Measurements from ENCODE around the gene PCDH18. TPM values are rescaled to one million over a fixed set of nuclear protein-coding genes. Genes with fewer than 3 reads are reported as not detected.

Gene PCDH18
- total and polyA plus RNA-seq, 2 of the 13 experiments (the other 11 are each of a cell fraction or from before 2014, with no cell fraction given) = not detected

DNA sequence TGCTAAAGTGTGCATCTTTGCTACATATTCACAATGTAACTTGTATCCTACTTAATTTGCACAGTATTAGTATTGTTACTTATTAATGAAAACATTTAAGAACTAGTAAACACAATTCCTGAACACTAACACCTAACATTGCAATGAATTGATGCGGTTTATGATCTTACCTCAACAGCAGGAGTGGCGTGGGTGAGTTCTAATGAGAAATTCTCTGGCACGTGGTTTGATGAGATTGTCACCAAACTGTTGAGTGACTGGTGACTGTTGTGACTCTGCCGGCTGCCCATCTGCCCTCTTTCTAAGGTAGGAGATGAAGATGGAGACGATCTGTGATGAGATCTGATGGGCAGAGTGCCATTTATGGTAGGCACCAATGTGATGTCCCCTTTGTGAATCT is 2.9 kb downstream of the PCDH18 start:
- TF ChIP-seq DNMT1 (CRISPR knock-in tag; IDR thresholded peaks at IDR 0.05) (no peak), GRHL1 (CRISPR knock-in tag; conservative IDR thresholded peaks at IDR 0.05) (no peak), HCFC1 (IDR thresholded peaks at IDR 0.05; ENCODE audit: low read depth, low read length) (no peak), ZNF431 (CRISPR knock-in tag; IDR thresholded peaks at IDR 0.05; ENCODE audit: borderline replicate concordance, low read depth) (no peak), ZNF430 (CRISPR knock-in tag; IDR thresholded peaks at IDR 0.05) (no peak), ZNF792 (CRISPR knock-in tag; IDR thresholded peaks at IDR 0.05) (no peak), ZNF775 (CRISPR knock-in tag; IDR thresholded peaks at IDR 0.05; ENCODE audit: borderline replicate concordance) (no peak), SNRNP70 (IDR thresholded peaks at IDR 0.05; ENCODE audit: low read depth, low read length) (no peak), MAF1 (CRISPR knock-in tag; IDR thresholded peaks at IDR 0.05; ENCODE audit: borderline replicate concordance) (no peak), ZNF33B (CRISPR knock-in tag; IDR thresholded peaks at IDR 0.05) (no peak), REXO4 (CRISPR knock-in tag; IDR thresholded peaks at IDR 0.05; ENCODE audit: borderline replicate concordance) (no peak), POLR2A (IDR thresholded peaks at IDR 0.05; ENCODE audit: insufficient read depth in 1 of 2, low read depth in 2 of 2, low read length in 2 of 2) (no peak), ZNF768 (CRISPR knock-in tag; IDR thresholded peaks at IDR 0.05) (no peak), ZNF720 (CRISPR knock-in tag; IDR thresholded peaks at IDR 0.05) (no peak), GTF2F1 (IDR thresholded peaks at IDR 0.05; ENCODE audit: low read length) (no peak), ZNF790 (CRISPR knock-in tag; IDR thresholded peaks at IDR 0.05; ENCODE audit: borderline replicate concordance) (no peak), ZNF441 (CRISPR knock-in tag; IDR thresholded peaks at IDR 0.05; ENCODE audit: borderline replicate concordance) (no peak)
- TF ChIP-seq, protein P1, sequence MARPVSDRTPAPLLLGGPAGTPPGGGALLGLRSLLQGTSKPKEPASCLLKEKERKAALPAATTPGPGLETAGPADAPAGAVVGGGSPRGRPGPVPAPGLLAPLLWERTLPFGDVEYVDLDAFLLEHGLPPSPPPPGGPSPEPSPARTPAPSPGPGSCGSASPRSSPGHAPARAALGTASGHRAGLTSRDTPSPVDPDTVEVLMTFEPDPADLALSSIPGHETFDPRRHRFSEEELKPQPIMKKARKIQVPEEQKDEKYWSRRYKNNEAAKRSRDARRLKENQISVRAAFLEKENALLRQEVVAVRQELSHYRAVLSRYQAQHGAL (CRISPR knock-in tag; IDR thresholded peaks at IDR 0.05; ENCODE audit: not compliant biosample characterization) = no peak
- TF ChIP-seq, protein P2, sequence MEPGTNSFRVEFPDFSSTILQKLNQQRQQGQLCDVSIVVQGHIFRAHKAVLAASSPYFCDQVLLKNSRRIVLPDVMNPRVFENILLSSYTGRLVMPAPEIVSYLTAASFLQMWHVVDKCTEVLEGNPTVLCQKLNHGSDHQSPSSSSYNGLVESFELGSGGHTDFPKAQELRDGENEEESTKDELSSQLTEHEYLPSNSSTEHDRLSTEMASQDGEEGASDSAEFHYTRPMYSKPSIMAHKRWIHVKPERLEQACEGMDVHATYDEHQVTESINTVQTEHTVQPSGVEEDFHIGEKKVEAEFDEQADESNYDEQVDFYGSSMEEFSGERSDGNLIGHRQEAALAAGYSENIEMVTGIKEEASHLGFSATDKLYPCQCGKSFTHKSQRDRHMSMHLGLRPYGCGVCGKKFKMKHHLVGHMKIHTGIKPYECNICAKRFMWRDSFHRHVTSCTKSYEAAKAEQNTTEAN (CRISPR knock-in tag; conservative IDR thresholded peaks at IDR 0.05) = no peak
- H3K79me2 ChIP-seq (ENCODE audit: insufficient read depth, low read length) = no peaks in the 10 kb centered on the region
- no peak overlapping the region for H3K9ac ChIP-seq (ENCODE audit: insufficient read depth, low read depth, low read length)
- in situ Hi-C loops (cut with HindIII; ENCODE audit: extremely low pct_ligation_motif_present, low pct_unique_long_range_greater_than_20kb) (no loop called here), intact Hi-C loops (cut with micrococcal nuclease; ENCODE audit: unreplicated experiment) (no loop called here)
- ATAC-seq (no peak), DNase-seq (ENCODE audit: low spot score) (no peak), FAIRE-seq (no peak)
- POLR2A ChIA-PET = no interaction called here
- H3K4me2 ChIP-seq (ENCODE audit: low read depth, low read length) = no peak overlapping the region
- H3K4me1 ChIP-seq (ENCODE audit: insufficient read depth, low read length) = no peaks in the 10 kb centered on the region
- CTCF ChIA-PET (ENCODE audit: low intra/inter-chr PET ratio, low total read pairs) = no interaction called here
- H3K9me3 ChIP-seq (ENCODE audit: low read length) = no peaks in the 10 kb centered on the region
- H3K36me3 ChIP-seq (replicated peaks in 1 of 2; ENCODE audit: control insufficient read depth in 1 of 2, insufficient read depth in 2 of 2, low read length in 2 of 2) = no peaks in the 10 kb centered on the region
- peaks cover 0 to 3% of the 10 kb centered on the region in 2 experiments; a peak in 1 of 5 replicates for H3K27me3 ChIP-seq (ENCODE audit: control insufficient read depth in 1 of 2, insufficient read depth in 2 of 2, low read length in 2 of 2)
- WGBS (ENCODE audit: low lambda C conversion rate) = 19% methylated on average over 5 of the region's 5 CpGs
- no peak overlapping the region for H3K4me3 ChIP-seq (replicated peaks in 1 of 3; ENCODE audit: insufficient read depth in 1 of 3, low read depth in 2 of 3, low read length in 3 of 3)
- H4K20me1 ChIP-seq (ENCODE audit: insufficient read depth, low read length) = no peaks in the 10 kb centered on the region
- H2AFZ ChIP-seq (ENCODE audit: low read length) = no peak overlapping the region
- H3K27ac ChIP-seq (ENCODE audit: extremely low read length, insufficient read depth, low read length) = no peak overlapping the region
- no TSS peak for BruUV-seq (replicated peaks)
